ENCODE results near the gene ANO7.

ANO7 gene

DNA sequence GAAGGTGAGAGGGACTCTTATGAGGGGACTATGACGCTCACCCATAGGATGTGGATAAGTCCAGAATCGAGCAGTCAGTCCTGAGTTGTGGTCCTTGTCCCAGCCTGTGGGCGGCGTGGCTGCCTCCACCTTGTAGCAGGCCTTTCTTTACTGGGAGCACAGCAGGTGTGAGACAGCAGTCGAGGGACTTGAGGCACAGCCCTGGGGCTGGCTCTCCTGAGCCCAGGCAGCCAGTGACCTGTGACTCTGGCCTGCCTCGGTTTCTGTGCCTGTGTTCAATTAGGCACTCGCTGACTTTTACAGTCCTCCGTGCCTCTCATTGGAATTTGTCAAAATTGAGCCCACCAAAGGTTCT lies 30.0 kb upstream of the ANO7 start:
- Histone ChIP-seq H2BK120ac (ENCODE audit: insufficient read depth, low read length, poor library complexity) (no peak overlapping the region), H3K9ac (ENCODE audit: low read length) (no peak overlapping the region), H2AFZ (ENCODE audit: insufficient read depth, low read length, poor library complexity) (no peak overlapping the region), H4K91ac (ENCODE audit: low read depth, low read length) (no peak overlapping the region), H4K8ac (ENCODE audit: low read depth, low read length) (no peak overlapping the region), H3K27ac (ENCODE audit: low read depth, low read length) (no peak overlapping the region), H2BK5ac (ENCODE audit: low read depth, low read length, poor library complexity) (no peak overlapping the region), H3K36me3 (ENCODE audit: control insufficient read depth in 1 of 2, insufficient read depth in 2 of 2, low read length in 2 of 2) (peaks cover 33 to 49% of the 10 kb centered on the region in 2 experiments), H3K14ac (ENCODE audit: low read length) (no peak overlapping the region), H3K79me1 (ENCODE audit: low read length) (no peaks in the 10 kb centered on the region), H3K9me3 (ENCODE audit: insufficient read depth, low read depth, low read length) (peaks cover 1% of the 10 kb centered on the region), H3K4me1 (ENCODE audit: control insufficient read depth in 1 of 2, insufficient read depth in 2 of 2, low read length in 2 of 2) (no peaks in the 10 kb centered on the region), H3K4ac (ENCODE audit: low read depth, low read length) (no peak overlapping the region), H2AK5ac (ENCODE audit: low read length) (no peak overlapping the region), H2BK12ac (ENCODE audit: low read length) (no peak overlapping the region), H3K23ac (ENCODE audit: low read length) (no peak overlapping the region), H3K27me3 (ENCODE audit: insufficient read depth, low read length) (no peaks in the 10 kb centered on the region), H3K79me2 (ENCODE audit: control insufficient read depth, insufficient read depth, low read length, poor library complexity) (no peaks in the 10 kb centered on the region), H3K4me3 (ENCODE audit: low read depth, low read length) (no peak overlapping the region), H3K4me2 (ENCODE audit: low read length) (no peak overlapping the region), H3K18ac (ENCODE audit: low read length) (no peak overlapping the region), H4K12ac (ENCODE audit: low read depth, low read length) (no peak overlapping the region)
- WGBS (ENCODE audit: extremely low coverage, insufficient coverage, insufficient read length), result no CpG with 5 or more reads among the region's 8 CpGs
- no peak for DNase-seq

DNA sequence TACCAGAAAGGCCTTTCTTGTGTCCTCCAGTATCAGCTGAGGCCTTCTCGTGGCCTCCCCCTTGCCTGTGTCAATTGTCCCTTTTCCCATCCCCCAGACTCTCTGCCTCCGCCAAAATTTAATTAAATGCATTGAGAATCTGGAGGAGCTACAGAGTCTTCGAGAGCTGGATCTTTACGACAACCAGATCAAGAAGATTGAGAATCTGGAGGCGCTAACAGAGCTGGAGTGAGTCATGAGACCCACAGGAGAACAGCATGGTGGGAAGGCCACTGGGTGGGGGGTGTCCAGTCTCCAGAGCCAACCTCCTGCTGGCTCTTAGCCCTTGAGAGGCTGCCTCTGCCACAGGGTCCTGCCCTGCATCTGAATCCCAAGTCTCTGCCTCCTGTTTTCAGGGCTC lies 29.4 kb upstream of the ANO7 start:
- H3K4me2 ChIP-seq (ENCODE audit: low read length), result no peak overlapping the region
- no peak overlapping the region for H2BK12ac ChIP-seq (ENCODE audit: low read length)
- no peak overlapping the region for H3K9ac ChIP-seq (ENCODE audit: low read length)

DNA sequence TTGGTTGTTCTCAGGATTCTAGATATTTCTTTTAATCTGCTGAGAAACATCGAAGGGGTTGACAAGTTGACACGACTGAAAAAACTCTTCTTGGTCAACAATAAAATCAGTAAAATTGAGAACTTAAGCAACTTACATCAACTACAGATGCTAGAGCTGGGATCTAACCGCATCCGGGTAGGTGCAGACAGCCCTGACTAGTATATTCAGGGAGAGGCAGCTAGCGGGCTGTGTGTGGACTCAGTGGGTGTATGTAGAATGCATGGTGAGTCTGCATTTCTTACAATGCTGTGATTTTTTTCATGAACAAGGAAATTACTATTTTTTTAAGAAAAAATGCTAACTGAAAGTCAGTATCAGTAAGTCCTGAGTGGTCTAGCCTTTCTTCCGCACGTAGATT lies 28.2 kb upstream of the ANO7 start:
- Histone ChIP-seq H3K4me3 (ENCODE audit: low read depth, low read length) (no peak overlapping the region), H3K9ac (ENCODE audit: low read length) (no peak overlapping the region), H2BK5ac (ENCODE audit: low read depth, low read length, poor library complexity) (no peak overlapping the region), H4K91ac (ENCODE audit: low read depth, low read length) (no peak overlapping the region), H2BK12ac (ENCODE audit: low read length) (no peak overlapping the region), H2AFZ (ENCODE audit: insufficient read depth, low read length, poor library complexity) (no peak overlapping the region), H3K27ac (ENCODE audit: low read depth, low read length) (no peak overlapping the region), H2AK5ac (ENCODE audit: low read length) (no peak overlapping the region), H3K23ac (ENCODE audit: low read length) (no peak overlapping the region), H2BK120ac (ENCODE audit: insufficient read depth, low read length, poor library complexity) (no peak overlapping the region), H3K4me2 (ENCODE audit: low read length) (no peak overlapping the region), H3K9me3 (ENCODE audit: insufficient read depth, low read depth, low read length) (peaks cover 1% of the 10 kb centered on the region), H3K4ac (ENCODE audit: low read depth, low read length) (no peak overlapping the region), H3K27me3 (ENCODE audit: insufficient read depth, low read length) (no peaks in the 10 kb centered on the region), H3K4me1 (ENCODE audit: control insufficient read depth in 1 of 2, insufficient read depth in 2 of 2, low read length in 2 of 2) (no peaks in the 10 kb centered on the region), H3K79me1 (ENCODE audit: low read length) (no peaks in the 10 kb centered on the region), H3K79me2 (ENCODE audit: control insufficient read depth, insufficient read depth, low read length, poor library complexity) (no peaks in the 10 kb centered on the region), H3K18ac (ENCODE audit: low read length) (no peak overlapping the region), H4K8ac (ENCODE audit: low read depth, low read length) (no peak overlapping the region), H3K14ac (ENCODE audit: low read length) (no peak overlapping the region), H4K12ac (ENCODE audit: low read depth, low read length) (no peak overlapping the region), H3K36me3 (ENCODE audit: control insufficient read depth in 1 of 2, insufficient read depth in 2 of 2, low read length in 2 of 2) (peaks cover 35 to 53% of the 10 kb centered on the region in 2 experiments)
- WGBS (ENCODE audit: extremely low coverage, insufficient coverage, insufficient read length), result no CpG with 5 or more reads among the region's 7 CpGs
- DNase-seq, result no peak

More for the DNA sequence above, 29.4 kb upstream of the ANO7 start:
- H3K14ac ChIP-seq (ENCODE audit: low read length), result no peak overlapping the region
- no peak overlapping the region for H3K4ac ChIP-seq (ENCODE audit: low read depth, low read length)
- no peak for DNase-seq
- H2BK120ac ChIP-seq (ENCODE audit: insufficient read depth, low read length, poor library complexity), result no peak overlapping the region
- no peaks in the 10 kb centered on the region for H3K4me1 ChIP-seq (ENCODE audit: control insufficient read depth in 1 of 2, insufficient read depth in 2 of 2, low read length in 2 of 2)
- no peak overlapping the region for H3K23ac ChIP-seq (ENCODE audit: low read length)
- H3K9me3 ChIP-seq (ENCODE audit: insufficient read depth, low read depth, low read length), result peaks cover 1% of the 10 kb centered on the region
- no peak overlapping the region for H4K8ac ChIP-seq (ENCODE audit: low read depth, low read length)
- no peak overlapping the region for H4K12ac ChIP-seq (ENCODE audit: low read depth, low read length)
- H2BK5ac ChIP-seq (ENCODE audit: low read depth, low read length, poor library complexity), result no peak overlapping the region
- H3K79me1 ChIP-seq (ENCODE audit: low read length), result no peaks in the 10 kb centered on the region
- no peaks in the 10 kb centered on the region for H3K27me3 ChIP-seq (ENCODE audit: insufficient read depth, low read length)
- no peak overlapping the region for H3K27ac ChIP-seq (ENCODE audit: low read depth, low read length)
- WGBS (ENCODE audit: extremely low coverage, insufficient coverage, insufficient read length), result no CpG with 5 or more reads among the region's 5 CpGs
- no peak overlapping the region for H3K4me3 ChIP-seq (ENCODE audit: low read depth, low read length)
- H2AFZ ChIP-seq (ENCODE audit: insufficient read depth, low read length, poor library complexity), result no peak overlapping the region
- H2AK5ac ChIP-seq (ENCODE audit: low read length), result no peak overlapping the region
- H3K79me2 ChIP-seq (ENCODE audit: control insufficient read depth, insufficient read depth, low read length, poor library complexity), result no peaks in the 10 kb centered on the region
- peaks cover 35 to 53% of the 10 kb centered on the region in 2 experiments for H3K36me3 ChIP-seq (ENCODE audit: control insufficient read depth in 1 of 2, insufficient read depth in 2 of 2, low read length in 2 of 2)
- no peak overlapping the region for H3K18ac ChIP-seq (ENCODE audit: low read length)
- no peak overlapping the region for H4K91ac ChIP-seq (ENCODE audit: low read depth, low read length)

DNA sequence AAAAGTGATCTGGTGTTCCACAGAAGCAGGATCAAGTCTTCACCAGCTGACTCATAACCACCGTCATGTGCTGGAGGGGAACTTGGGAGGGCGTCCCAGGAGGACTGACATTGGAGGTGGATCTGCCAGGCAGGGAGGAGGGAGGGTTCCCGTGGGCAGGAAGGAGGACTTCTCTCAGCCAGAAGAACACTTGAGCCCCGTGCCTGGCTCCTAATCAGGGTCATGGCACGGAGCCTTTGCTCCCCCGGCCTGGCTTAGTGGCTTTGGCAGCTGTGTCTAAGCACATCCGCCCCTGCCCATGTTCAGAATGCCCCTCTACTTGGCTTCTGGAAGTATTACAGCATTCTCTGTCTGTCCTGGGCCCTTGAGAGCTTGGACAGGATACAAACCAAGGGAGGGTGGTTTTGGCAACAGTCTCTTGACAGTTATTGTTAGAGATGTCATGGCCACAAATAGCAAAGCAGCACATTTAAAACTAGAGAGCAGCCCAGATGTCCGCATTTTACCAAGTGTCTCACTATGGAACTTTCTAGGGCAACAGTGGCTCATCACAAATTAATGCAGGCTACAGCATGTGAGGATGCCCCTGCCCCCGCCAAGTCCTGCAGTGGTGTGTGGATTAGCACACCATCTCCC lies 26.7 kb upstream of the ANO7 start:
- Histone ChIP-seq H2AFZ (ENCODE audit: insufficient read depth, low read length, poor library complexity) (no peak overlapping the region), H3K79me1 (ENCODE audit: low read length) (no peaks in the 10 kb centered on the region), H2BK120ac (ENCODE audit: insufficient read depth, low read length, poor library complexity) (no peak overlapping the region), H2AK5ac (ENCODE audit: low read length) (no peak overlapping the region), H4K91ac (ENCODE audit: low read depth, low read length) (no peak overlapping the region), H2BK12ac (ENCODE audit: low read length) (no peak overlapping the region), H2BK5ac (ENCODE audit: low read depth, low read length, poor library complexity) (no peak overlapping the region), H3K4me3 (ENCODE audit: low read depth, low read length) (no peak overlapping the region), H3K79me2 (ENCODE audit: control insufficient read depth, insufficient read depth, low read length, poor library complexity) (no peaks in the 10 kb centered on the region), H3K4me2 (ENCODE audit: low read length) (no peak overlapping the region), H3K4ac (ENCODE audit: low read depth, low read length) (no peak overlapping the region), H4K12ac (ENCODE audit: low read depth, low read length) (peak overlapping the region; percentile 20), H4K8ac (ENCODE audit: low read depth, low read length) (no peak overlapping the region), H3K4me1 (ENCODE audit: control insufficient read depth in 1 of 2, insufficient read depth in 2 of 2, low read length in 2 of 2) (no peaks in the 10 kb centered on the region), H3K18ac (ENCODE audit: low read length) (no peak overlapping the region), H3K9me3 (ENCODE audit: insufficient read depth, low read depth, low read length) (peaks cover under 1% of the 10 kb centered on the region), H3K23ac (ENCODE audit: low read length) (no peak overlapping the region), H3K27ac (ENCODE audit: low read depth, low read length) (no peak overlapping the region), H3K9ac (ENCODE audit: low read length) (no peak overlapping the region), H3K27me3 (ENCODE audit: insufficient read depth, low read length) (no peaks in the 10 kb centered on the region), H3K14ac (ENCODE audit: low read length) (no peak overlapping the region), H3K36me3 (ENCODE audit: control insufficient read depth in 1 of 2, insufficient read depth in 2 of 2, low read length in 2 of 2) (peaks cover 44 to 60% of the 10 kb centered on the region in 2 experiments)
- WGBS (ENCODE audit: extremely low coverage, insufficient coverage, insufficient read length), result no CpG with 5 or more reads among the region's 9 CpGs
- no peak for DNase-seq
